ENCODE results near the gene ADCY3. TPM values are rescaled to one million over a fixed set of nuclear protein-coding genes. Genes with fewer than 3 reads are reported as not detected.

Gene ADCY3
- total RNA-seq, 1 experiment from 2014 or later, result 71.1 TPM

GRCh38 chr2:24874035-24874434, 46.0 kb downstream of the ADCY3 start:
- Histone ChIP-seq H3K9me2 (ENCODE audit: insufficient read depth) (no peaks in the 10 kb centered on the region), H3K4me1 (ENCODE audit: control insufficient read depth in 1 of 2, insufficient read depth in 2 of 2, low read length in 2 of 2) (no peaks in the 10 kb centered on the region), H3K36me3 (ENCODE audit: control insufficient read depth in 1 of 2, insufficient read depth in 2 of 2, low read length in 2 of 2) (peaks cover 2 to 3% of the 10 kb centered on the region in 2 experiments; a peak in 2 of 4 replicates), H3K27me3 (ENCODE audit: insufficient read depth, low read length) (no peaks in the 10 kb centered on the region), H3K27ac (ENCODE audit: low read depth, low read length) (no peak overlapping the region), H3K9ac (ENCODE audit: low read length) (no peak overlapping the region), H2AFZ (ENCODE audit: low read depth, low read length, poor library complexity, severe bottlenecking) (no peak overlapping the region), H3K4me3 (replicated peaks in 1 of 2; ENCODE audit: low read depth in 1 of 2, low read length in 2 of 2) (no peak overlapping the region), H4K20me1 (ENCODE audit: insufficient read depth) (no peaks in the 10 kb centered on the region), H3K79me2 (ENCODE audit: insufficient read depth, low read length) (peaks cover 4% of the 10 kb centered on the region; the same call in 1 of the 2 replicates), H3K9me3 (ENCODE audit: control insufficient read depth in 1 of 2, insufficient read depth in 1 of 2, low read depth in 1 of 2, low read length in 2 of 2) (no peaks in the 10 kb centered on the region), H3K4me2 (ENCODE audit: low read length) (no peak overlapping the region)
- no peak for TF ChIP-seq CTCF (IDR thresholded peaks at IDR 0.05 in 2 of 3, conservative IDR thresholded peaks at IDR 0.05 in 1 of 3; ENCODE audit: borderline replicate concordance in 1 of 3, insufficient read depth in 1 of 3, low read depth in 2 of 3, low read length in 2 of 3)
- TF ChIP-seq SRF (IDR thresholded peaks at IDR 0.05; ENCODE audit: low read depth), result no peak
- no peak for TF ChIP-seq REST (IDR thresholded peaks at IDR 0.05; ENCODE audit: low read depth)
- no peak for TF ChIP-seq POLR2AphosphoS5 (IDR thresholded peaks at IDR 0.05; ENCODE audit: low read depth, low read length)
- no peak for TF ChIP-seq YY1 (IDR thresholded peaks at IDR 0.05; ENCODE audit: extremely low read depth, insufficient replicate concordance, low read depth, low read length)
- TF ChIP-seq EGR1 (IDR thresholded peaks at IDR 0.05; ENCODE audit: low read depth), result no peak
- TF ChIP-seq SIN3A (IDR thresholded peaks at IDR 0.05; ENCODE audit: low read depth), result no peak
- TF ChIP-seq EZH2 (IDR thresholded peaks at IDR 0.05), result no peak
- no peak for TF ChIP-seq CEBPB (IDR thresholded peaks at IDR 0.05; ENCODE audit: low read depth)
- ChIA-PET CTCF (no interaction called here), POLR2A (no interaction called here), RAD21 (ENCODE audit: low non-redundant PET in 1 of 2, low total read pairs in 2 of 2, uncharacterized antibody in 2 of 2, unreplicated experiment in 2 of 2) (no interaction called here)
- ATAC-seq (no peak), DNase-seq (ENCODE audit: low read depth, low spot score) (no peak)
- intact Hi-C loops (cut with micrococcal nuclease), result no loop called here
- BruUV-seq (replicated peaks), result no TSS peak

Measured in HCT116 (cell line).